Fibroblast of skin of left quadriceps (primary cell): ENCODE results near the gene RRP9.
"Not testable (repeated sequence)": the region's sequence is repeated elsewhere in the genome, so short reads cannot be mapped to it uniquely, and the experiment has no call there.

Experiments used
- DNase-seq, 2 experiments: peaks; one replicate each; pipeline ENCODE4 v3.0.0-alpha.2; 2013; ENCODE audit warnings: low read depth in 2 of 2

The RRP9 gene

GRCh38 chr3:51941798-51942602 lies at the start of gene RRP9, which contains the start of gene PARP3:
TSS of gene RRP9 (minus strand) at chr3:51941904. CDS start at chr3:51941867, 37 bp downstream.
TSS of gene PARP3 (plus strand) at chr3:51942363. CDS start at chr3:51943356, 993 bp downstream.
- peak; percentile 99 to 100 for DNase-seq

- DNase-seq: not testable (repeated sequence)
Observed at GRCh38 chr3:51990501-51990971, 48.8 kb upstream of the RRP9 start.

GRCh38 chr3:51988286-51989146 lies 46.8 kb upstream of the RRP9 start:
- no peak for DNase-seq

- DNase-seq: no peak
Observed at GRCh38 chr3:51987568-51987967, 45.9 kb upstream of the RRP9 start.

- DNase-seq: no peak
Observed at GRCh38 chr3:51986010-51986947, 44.6 kb upstream of the RRP9 start.

GRCh38 chr3:51985063-51985462 lies 43.4 kb upstream of the RRP9 start:
- DNase-seq: no peak

GRCh38 chr3:51984269-51984647 lies 42.6 kb upstream of the RRP9 start:
- DNase-seq: no peak

GRCh38 chr3:51983578-51984268 lies 42.0 kb upstream of the RRP9 start:
- no peak for DNase-seq

- DNase-seq: peak; percentile 45 to 46
Observed at GRCh38 chr3:51982838-51983577, 41.3 kb upstream of the RRP9 start, which contains the start of gene ACY1. TSS of gene ACY1 (plus strand) at chr3:51983535. CDS start at chr3:51984065, 530 bp downstream.

GRCh38 chr3:51982352-51982837 lies 40.7 kb upstream of the RRP9 start:
- no peak for DNase-seq

- no peak for DNase-seq
Observed at GRCh38 chr3:51980253-51980652, 38.5 kb upstream of the RRP9 start.

- DNase-seq: no peak
Observed at GRCh38 chr3:51978143-51978502, 36.4 kb upstream of the RRP9 start.

GRCh38 chr3:51977446-51978142 lies 35.9 kb upstream of the RRP9 start:
- DNase-seq: no peak

- no peak for DNase-seq
Observed at GRCh38 chr3:51975852-51976549, 34.3 kb upstream of the RRP9 start.

- DNase-seq: peak in 1 of 2 experiments; percentile 35
Observed at GRCh38 chr3:51974963-51975851, 33.5 kb upstream of the RRP9 start, which contains the start of gene ABHD14A. TSS of gene ABHD14A (plus strand) at chr3:51975064. CDS start at chr3:51975136, 72 bp downstream.

GRCh38 chr3:51974277-51974962 lies 32.7 kb upstream of the RRP9 start:
- DNase-seq: no peak

- DNase-seq: no peak
Observed at GRCh38 chr3:51971350-51971749, 29.6 kb upstream of the RRP9 start.
